WTC11 (cell line): Measurements from ENCODE around the gene CEBPZOS.
"Not testable (repeated sequence)": the region's sequence is repeated elsewhere in the genome, so short reads cannot be mapped to it uniquely, and the experiment has no call there.

Experiments
- ETV6 ChIP-seq: sonication (generic); formaldehyde crosslinking; IDR thresholded peaks from 2 replicates; pipeline ENCODE4 v1.8.1; 2022; ENCODE audit warnings: mild to moderate bottlenecking, missing genetic modification reagents
- GTF2I ChIP-seq: fragments of 250-450 bp; sonication (Bioruptor Pico); conservative IDR thresholded peaks from 2 replicates; pipeline ENCODE4 v1.4.0; 2021; ENCODE audit warnings: mild to moderate bottlenecking
- SP1 ChIP-seq: sonication (generic); formaldehyde crosslinking; conservative IDR thresholded peaks from 2 replicates; pipeline ENCODE4 v1.8.1; 2022; ENCODE audit warnings: missing genetic modification reagents
- ZNF423 ChIP-seq: fragments of 250-450 bp; sonication (Bioruptor Pico); IDR thresholded peaks from 2 replicates; pipeline ENCODE4 v2.1.2; 2022; ENCODE audit warnings: mild to moderate bottlenecking, moderate library complexity
- TF ChIP-seq, protein P1 (sequence below): sonication (generic); formaldehyde crosslinking; IDR thresholded peaks from 2 replicates; pipeline ENCODE4 v1.8.0; 2022; ENCODE audit warnings: mild to moderate bottlenecking, missing genetic modification reagents
- TF ChIP-seq, protein P2 (sequence below): sonication (generic); formaldehyde crosslinking; IDR thresholded peaks from 2 replicates; pipeline ENCODE4 v1.8.1; 2023; ENCODE audit warnings: mild to moderate bottlenecking, missing genetic modification reagents, moderate library complexity
- TF ChIP-seq, protein P3 (sequence below): fragments of 200-600 bp; IDR thresholded peaks from 2 replicates; pipeline ENCODE4 v1.8.0; 2022; ENCODE audit warnings: antibody characterized with exemption
- TF ChIP-seq, protein P4 (sequence below): sonication (generic); formaldehyde crosslinking; IDR thresholded peaks from 2 replicates; pipeline ENCODE4 v1.8.0; 2022; ENCODE audit warnings: mild to moderate bottlenecking, missing genetic modification reagents
- TF ChIP-seq, protein P5 (sequence below): sonication (generic); formaldehyde crosslinking; IDR thresholded peaks from 2 replicates; pipeline ENCODE4 v1.8.0; 2022; ENCODE audit warnings: mild to moderate bottlenecking, missing genetic modification reagents
- TF ChIP-seq, protein P6 (sequence below): sonication (generic); formaldehyde crosslinking; IDR thresholded peaks from 2 replicates; pipeline ENCODE4 v1.8.1; 2023; ENCODE audit warnings: mild to moderate bottlenecking, missing genetic modification reagents, moderate library complexity
- TF ChIP-seq, protein P7 (sequence below): sonication (generic); formaldehyde crosslinking; IDR thresholded peaks from 2 replicates; pipeline ENCODE4 v1.8.1; 2022; ENCODE audit warnings: missing genetic modification reagents, borderline replicate concordance

DNA sequence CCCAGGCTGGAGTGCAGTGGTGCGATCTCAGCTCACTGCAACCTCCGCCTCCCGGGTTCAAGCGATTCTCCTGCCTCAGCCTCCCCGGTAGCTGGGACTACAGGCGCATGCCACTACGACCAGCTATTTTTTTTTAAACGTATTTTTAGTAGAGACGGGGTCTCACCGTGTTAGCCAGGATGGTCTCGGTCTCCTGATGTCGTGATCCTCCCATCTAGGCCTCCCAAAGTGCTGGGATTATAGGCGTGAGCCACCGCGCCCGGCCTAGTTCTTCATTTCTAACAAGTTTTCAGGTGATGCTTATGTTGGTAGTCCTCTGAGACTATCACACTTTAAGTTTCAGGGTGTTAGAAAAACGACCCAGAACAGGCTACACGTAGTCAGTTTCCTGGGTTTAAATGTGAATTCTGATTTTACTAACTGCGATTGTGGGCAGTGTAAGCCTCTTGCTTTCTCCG is 405 bp upstream of the CEBPZOS start:
- TF ChIP-seq, protein P1, sequence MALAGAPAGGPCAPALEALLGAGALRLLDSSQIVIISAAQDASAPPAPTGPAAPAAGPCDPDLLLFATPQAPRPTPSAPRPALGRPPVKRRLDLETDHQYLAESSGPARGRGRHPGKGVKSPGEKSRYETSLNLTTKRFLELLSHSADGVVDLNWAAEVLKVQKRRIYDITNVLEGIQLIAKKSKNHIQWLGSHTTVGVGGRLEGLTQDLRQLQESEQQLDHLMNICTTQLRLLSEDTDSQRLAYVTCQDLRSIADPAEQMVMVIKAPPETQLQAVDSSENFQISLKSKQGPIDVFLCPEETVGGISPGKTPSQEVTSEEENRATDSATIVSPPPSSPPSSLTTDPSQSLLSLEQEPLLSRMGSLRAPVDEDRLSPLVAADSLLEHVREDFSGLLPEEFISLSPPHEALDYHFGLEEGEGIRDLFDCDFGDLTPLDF (CRISPR knock-in tag), result not testable (repeated sequence)
- TF ChIP-seq, protein P2, sequence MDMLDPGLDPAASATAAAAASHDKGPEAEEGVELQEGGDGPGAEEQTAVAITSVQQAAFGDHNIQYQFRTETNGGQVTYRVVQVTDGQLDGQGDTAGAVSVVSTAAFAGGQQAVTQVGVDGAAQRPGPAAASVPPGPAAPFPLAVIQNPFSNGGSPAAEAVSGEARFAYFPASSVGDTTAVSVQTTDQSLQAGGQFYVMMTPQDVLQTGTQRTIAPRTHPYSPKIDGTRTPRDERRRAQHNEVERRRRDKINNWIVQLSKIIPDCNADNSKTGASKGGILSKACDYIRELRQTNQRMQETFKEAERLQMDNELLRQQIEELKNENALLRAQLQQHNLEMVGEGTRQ, result not testable (repeated sequence)
- TF ChIP-seq ETV6, GTF2I, SP1, ZNF423 (CRISPR knock-in tag): not testable (repeated sequence)
- TF ChIP-seq, protein P3, sequence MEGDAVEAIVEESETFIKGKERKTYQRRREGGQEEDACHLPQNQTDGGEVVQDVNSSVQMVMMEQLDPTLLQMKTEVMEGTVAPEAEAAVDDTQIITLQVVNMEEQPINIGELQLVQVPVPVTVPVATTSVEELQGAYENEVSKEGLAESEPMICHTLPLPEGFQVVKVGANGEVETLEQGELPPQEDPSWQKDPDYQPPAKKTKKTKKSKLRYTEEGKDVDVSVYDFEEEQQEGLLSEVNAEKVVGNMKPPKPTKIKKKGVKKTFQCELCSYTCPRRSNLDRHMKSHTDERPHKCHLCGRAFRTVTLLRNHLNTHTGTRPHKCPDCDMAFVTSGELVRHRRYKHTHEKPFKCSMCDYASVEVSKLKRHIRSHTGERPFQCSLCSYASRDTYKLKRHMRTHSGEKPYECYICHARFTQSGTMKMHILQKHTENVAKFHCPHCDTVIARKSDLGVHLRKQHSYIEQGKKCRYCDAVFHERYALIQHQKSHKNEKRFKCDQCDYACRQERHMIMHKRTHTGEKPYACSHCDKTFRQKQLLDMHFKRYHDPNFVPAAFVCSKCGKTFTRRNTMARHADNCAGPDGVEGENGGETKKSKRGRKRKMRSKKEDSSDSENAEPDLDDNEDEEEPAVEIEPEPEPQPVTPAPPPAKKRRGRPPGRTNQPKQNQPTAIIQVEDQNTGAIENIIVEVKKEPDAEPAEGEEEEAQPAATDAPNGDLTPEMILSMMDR, result not testable (repeated sequence)
- TF ChIP-seq, protein P4, sequence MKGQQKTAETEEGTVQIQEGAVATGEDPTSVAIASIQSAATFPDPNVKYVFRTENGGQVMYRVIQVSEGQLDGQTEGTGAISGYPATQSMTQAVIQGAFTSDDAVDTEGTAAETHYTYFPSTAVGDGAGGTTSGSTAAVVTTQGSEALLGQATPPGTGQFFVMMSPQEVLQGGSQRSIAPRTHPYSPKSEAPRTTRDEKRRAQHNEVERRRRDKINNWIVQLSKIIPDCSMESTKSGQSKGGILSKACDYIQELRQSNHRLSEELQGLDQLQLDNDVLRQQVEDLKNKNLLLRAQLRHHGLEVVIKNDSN (CRISPR knock-in tag), result not testable (repeated sequence)
- TF ChIP-seq, protein P5, sequence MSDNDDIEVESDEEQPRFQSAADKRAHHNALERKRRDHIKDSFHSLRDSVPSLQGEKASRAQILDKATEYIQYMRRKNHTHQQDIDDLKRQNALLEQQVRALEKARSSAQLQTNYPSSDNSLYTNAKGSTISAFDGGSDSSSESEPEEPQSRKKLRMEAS, result not testable (repeated sequence)
- TF ChIP-seq, protein P6, sequence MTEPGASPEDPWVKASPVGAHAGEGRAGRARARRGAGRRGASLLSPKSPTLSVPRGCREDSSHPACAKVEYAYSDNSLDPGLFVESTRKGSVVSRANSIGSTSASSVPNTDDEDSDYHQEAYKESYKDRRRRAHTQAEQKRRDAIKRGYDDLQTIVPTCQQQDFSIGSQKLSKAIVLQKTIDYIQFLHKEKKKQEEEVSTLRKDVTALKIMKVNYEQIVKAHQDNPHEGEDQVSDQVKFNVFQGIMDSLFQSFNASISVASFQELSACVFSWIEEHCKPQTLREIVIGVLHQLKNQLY (CRISPR knock-in tag), result not testable (repeated sequence)
- TF ChIP-seq, protein P7, sequence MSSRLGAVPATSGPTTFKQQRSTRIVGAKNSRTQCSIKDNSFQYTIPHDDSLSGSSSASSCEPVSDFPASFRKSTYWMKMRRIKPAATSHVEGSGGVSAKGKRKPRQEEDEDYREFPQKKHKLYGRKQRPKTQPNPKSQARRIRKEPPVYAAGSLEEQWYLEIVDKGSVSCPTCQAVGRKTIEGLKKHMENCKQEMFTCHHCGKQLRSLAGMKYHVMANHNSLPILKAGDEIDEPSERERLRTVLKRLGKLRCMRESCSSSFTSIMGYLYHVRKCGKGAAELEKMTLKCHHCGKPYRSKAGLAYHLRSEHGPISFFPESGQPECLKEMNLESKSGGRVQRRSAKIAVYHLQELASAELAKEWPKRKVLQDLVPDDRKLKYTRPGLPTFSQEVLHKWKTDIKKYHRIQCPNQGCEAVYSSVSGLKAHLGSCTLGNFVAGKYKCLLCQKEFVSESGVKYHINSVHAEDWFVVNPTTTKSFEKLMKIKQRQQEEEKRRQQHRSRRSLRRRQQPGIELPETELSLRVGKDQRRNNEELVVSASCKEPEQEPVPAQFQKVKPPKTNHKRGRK (CRISPR knock-in tag), result not testable (repeated sequence)
